ENCODE data around the gene ALDH3B1.

DNA sequence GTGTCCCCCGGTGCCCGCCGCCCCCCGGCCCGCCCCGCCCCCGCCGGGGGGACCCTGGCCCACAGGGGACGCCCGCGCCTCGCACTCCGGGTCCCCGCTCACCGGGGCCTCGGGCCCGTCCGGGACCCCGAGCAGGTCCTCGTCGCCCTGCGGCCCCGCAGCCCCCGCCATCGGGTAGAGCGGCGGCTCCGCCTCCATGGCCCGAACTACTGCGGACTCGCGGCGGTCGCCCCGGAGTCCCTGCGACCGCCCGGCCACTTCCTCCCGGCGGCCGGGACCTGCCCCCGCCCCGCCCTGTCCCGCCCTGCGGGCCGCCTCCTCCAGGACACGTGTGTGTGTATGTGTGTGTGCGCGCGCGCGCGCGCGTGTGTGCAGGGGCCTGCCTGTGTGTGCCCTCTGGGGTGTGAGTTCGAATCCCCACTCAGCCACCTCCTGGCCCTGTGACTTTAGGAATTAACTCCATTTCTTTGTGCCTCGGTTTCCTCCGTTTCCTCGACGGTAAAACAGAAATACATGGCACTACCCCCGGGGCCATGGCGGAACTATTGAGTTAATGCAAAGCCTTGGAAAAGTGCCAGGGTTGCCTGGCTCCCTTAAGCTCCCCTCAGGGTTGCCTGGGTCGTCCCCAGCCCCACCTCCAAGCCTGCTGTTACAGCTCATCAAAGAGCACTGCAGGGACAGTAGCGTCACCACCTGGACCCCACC, 6.1 kb upstream of the ALDH3B1 start, which contains the start of gene UNC93B1:
- TF ChIP-seq, protein P1, sequence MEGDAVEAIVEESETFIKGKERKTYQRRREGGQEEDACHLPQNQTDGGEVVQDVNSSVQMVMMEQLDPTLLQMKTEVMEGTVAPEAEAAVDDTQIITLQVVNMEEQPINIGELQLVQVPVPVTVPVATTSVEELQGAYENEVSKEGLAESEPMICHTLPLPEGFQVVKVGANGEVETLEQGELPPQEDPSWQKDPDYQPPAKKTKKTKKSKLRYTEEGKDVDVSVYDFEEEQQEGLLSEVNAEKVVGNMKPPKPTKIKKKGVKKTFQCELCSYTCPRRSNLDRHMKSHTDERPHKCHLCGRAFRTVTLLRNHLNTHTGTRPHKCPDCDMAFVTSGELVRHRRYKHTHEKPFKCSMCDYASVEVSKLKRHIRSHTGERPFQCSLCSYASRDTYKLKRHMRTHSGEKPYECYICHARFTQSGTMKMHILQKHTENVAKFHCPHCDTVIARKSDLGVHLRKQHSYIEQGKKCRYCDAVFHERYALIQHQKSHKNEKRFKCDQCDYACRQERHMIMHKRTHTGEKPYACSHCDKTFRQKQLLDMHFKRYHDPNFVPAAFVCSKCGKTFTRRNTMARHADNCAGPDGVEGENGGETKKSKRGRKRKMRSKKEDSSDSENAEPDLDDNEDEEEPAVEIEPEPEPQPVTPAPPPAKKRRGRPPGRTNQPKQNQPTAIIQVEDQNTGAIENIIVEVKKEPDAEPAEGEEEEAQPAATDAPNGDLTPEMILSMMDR (IDR thresholded peaks at IDR 0.05; ENCODE audit: insufficient read depth, low read length, poor library complexity, severe bottlenecking) = no peak
- TF ChIP-seq EZH2phosphoT487 (conservative IDR thresholded peaks at IDR 0.05; ENCODE audit: low read length) = no peak

Data from SU-DHL-6 (cell line).